NB4 (cell line): Measurements from ENCODE around the gene UGT1A5.

Source experiments
- DNase-seq: peaks from one replicate; pipeline ENCODE4 v3.0.0; 2010; ENCODE audit warnings: low read depth
- H3K4me3 ChIP-seq: one replicate; pipeline ENCODE4 v1.5.1; 2011; ENCODE audit warnings: mild to moderate bottlenecking, low read depth, low read length, moderate library complexity
- CTCF ChIP-seq: IDR thresholded peaks from one replicate; pipeline ENCODE4 v1.5.1; 2012; ENCODE audit warnings: low read depth, low read length
- MYC ChIP-seq: IDR thresholded peaks from 2 replicates; pipeline ENCODE4 v1.6.1; 2011; ENCODE audit warnings: low read depth, low read length
- POLR2A ChIP-seq: IDR thresholded peaks from 2 replicates; pipeline ENCODE4 v1.6.1; 2011; ENCODE audit warnings: mild to moderate bottlenecking; ENCODE audit not compliant: insufficient read length; ENCODE audit errors: extremely low read depth
- TF ChIP-seq, protein P1 (sequence below): IDR thresholded peaks from 2 replicates; pipeline ENCODE4 v1.6.1; 2011; ENCODE audit warnings: low read depth, low read length

UGT1A5 gene

GRCh38 chr2:233707940-233708644 is 4.6 kb upstream of the UGT1A5 start:
- no peak overlapping the region for H3K4me3 ChIP-seq
- TF ChIP-seq CTCF = no peak
- TF ChIP-seq POLR2A = no peak
- TF ChIP-seq, protein P1, sequence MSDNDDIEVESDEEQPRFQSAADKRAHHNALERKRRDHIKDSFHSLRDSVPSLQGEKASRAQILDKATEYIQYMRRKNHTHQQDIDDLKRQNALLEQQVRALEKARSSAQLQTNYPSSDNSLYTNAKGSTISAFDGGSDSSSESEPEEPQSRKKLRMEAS = no peak
- TF ChIP-seq MYC = no peak
- no peak for DNase-seq

GRCh38 chr2:233708942-233709341 is 3.8 kb upstream of the UGT1A5 start:
- H3K4me3 ChIP-seq = no peak overlapping the region
- DNase-seq = no peak
- TF ChIP-seq, protein P1 = no peak
- TF ChIP-seq MYC (no peak), CTCF (no peak)

DNA sequence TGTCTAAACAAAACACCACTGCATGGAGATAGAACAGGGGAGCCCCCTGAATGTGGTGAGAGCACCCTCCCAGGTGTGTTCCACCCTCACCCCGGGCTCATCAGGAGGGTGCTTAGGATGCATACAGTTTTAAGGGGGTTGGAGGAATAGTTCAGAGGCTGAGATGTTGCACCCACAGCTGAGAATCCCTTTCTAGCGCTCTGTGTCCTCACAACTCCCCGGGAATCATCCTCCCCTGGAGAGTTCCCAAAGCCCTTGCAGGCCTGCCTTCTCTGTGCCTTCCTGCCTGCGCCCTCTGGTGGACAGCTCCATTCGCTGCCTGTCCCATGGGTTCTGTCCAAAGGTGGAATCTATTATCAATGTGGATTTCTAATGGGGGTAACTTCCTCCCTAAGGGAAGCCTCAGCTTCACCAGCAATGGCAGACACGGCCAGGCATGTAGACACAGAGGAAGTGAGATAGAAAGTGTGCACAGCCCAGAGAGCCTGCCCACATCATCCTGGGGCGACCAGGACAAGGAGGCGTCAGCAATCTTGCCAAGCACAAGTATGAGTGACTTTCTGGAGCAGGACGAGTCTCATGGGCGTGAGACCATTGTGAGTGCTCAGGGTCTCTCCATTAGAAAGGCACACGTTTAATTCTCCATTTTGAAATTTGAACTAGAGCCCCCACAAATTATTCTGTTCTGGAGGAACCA is 1.2 kb upstream of the UGT1A5 start:
- TF ChIP-seq CTCF = peak; percentile 93
- TF ChIP-seq MYC = no peak
- H3K4me3 ChIP-seq = no peak overlapping the region

GRCh38 chr2:233713262-233713615 is 532 bp downstream of the UGT1A5 start:
- DNase-seq = no peak
- TF ChIP-seq, protein P1 = no peak
- TF ChIP-seq MYC (no peak), CTCF (no peak), POLR2A (no peak)
- no peak overlapping the region for H3K4me3 ChIP-seq

More for the DNA sequence above, 1.2 kb upstream of the UGT1A5 start:
- peak; percentile 71 for DNase-seq

DNA sequence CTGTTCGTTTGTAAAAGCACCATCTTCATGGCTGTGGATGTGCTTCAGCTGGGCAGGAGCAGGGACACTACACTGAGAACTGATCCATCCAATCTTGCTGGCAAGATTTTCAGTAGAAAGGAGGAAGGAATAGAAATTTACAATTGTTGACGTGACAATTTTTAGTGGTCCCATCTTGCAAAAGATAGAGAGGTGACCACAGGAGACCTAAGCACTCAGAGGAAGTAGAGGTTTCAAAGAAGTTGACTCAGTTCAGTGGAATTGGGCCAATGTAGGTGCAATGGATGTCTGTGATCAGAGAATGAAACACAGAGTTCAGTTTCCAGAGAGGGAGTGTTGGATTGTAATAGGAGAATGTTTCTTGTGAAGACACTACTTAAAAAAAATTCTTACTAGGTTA is 1.4 kb downstream of the UGT1A5 start:
- TF ChIP-seq POLR2A (no peak), MYC (no peak), CTCF (no peak)
- TF ChIP-seq, protein P1 = no peak
- H3K4me3 ChIP-seq = no peak overlapping the region
- DNase-seq = peak; percentile 12

- TF ChIP-seq POLR2A (no peak), CTCF (no peak), MYC (no peak)
- TF ChIP-seq, protein P1 = no peak
- no peak within 1 kb of the TSS for H3K4me3 ChIP-seq
- DNase-seq = no peak
Observed at GRCh38 chr2:233718552-233718951, 5.8 kb downstream of the UGT1A5 start, which contains the start of gene UGT1A4. Gene UGT1A4 (plus strand): TSS chr2:233718736. CDS start chr2:233718821, 85 bp downstream.
